ENCODE measurements around the gene DAPL1.

DAPL1 gene, protein sequence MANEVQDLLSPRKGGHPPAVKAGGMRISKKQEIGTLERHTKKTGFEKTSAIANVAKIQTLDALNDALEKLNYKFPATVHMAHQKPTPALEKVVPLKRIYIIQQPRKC

GRCh38 chr2:158795195-158795924 lies at the start of gene DAPL1:
Gene DAPL1 (plus strand): TSS chr2:158795317. CDS start chr2:158795373, 56 bp downstream.
- no peak for DNase-seq

DNA sequence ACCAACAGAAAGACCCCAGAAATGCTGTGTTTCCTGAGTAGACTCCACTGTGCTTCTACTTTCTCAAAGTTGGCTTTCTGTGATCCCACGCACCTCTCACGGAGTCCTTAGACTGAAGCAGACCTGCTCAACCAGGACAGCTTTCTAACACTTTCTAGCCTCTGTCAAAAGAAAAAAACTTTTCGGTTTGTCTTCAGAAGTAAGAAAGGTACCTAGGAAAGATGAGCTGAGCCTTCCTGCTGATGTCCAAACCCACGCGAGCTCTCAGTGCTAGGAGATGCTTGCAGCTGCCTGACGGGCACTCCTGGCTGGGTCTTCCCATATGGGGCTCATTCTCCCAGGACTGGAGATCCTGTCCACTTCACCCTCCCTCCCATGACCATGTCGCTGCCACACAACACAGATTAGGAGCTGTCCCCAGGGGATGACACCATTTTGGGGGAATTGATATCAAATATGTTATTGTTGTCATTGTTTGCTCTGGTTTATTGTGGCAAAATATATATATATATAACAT lies 49.2 kb upstream of the DAPL1 start:
- DNase-seq, result no peak

DNA sequence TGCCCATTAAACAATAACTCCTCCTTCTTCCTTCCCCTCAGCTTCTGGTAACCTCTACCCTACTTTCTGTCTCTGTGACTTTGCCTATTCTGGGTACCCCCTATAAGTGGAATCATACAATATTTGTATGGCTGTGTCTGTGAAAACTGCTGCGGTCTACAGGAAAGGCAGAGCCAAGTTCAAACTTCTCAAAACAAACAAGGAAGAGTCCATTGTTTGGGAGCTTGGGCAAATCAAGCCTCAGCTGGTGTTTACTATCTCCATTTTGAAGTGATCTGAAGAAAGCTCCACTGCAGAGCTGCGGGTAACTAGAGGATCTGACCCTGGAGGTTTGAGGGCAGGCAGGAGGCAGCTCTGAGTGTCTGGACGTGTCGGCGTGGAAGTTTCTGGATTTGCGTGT lies 48.6 kb upstream of the DAPL1 start:
- no peak for DNase-seq

DNA sequence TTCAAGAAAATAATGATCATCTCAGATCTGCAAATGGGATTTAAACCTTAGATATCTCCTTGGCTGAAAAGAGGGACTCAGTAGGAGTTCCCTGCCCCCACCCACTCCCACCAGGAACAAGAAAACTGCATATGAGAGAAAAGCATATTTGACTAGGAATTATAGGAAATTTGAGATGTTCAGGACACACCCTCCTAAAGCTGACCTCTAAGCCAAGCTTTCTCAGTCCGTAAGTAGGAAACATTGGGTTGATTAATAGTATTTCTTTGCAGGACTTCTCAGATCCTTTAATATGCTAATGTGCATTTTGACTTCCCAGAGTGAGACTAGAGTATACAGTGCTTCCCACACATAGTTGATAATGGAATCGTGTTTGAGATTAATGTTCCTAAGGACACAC lies 47.8 kb upstream of the DAPL1 start:
- no peak for DNase-seq

- DNase-seq, result no peak
These were observed 46.1 kb upstream of the DAPL1 start for GRCh38 chr2:158748926-158749590.

GRCh38 chr2:158750458-158751125 lies 44.5 kb upstream of the DAPL1 start:
- DNase-seq, result no peak

- peak; percentile 35 to 50 for DNase-seq
These were observed 41.2 kb upstream of the DAPL1 start for GRCh38 chr2:158753641-158754611.

DNA sequence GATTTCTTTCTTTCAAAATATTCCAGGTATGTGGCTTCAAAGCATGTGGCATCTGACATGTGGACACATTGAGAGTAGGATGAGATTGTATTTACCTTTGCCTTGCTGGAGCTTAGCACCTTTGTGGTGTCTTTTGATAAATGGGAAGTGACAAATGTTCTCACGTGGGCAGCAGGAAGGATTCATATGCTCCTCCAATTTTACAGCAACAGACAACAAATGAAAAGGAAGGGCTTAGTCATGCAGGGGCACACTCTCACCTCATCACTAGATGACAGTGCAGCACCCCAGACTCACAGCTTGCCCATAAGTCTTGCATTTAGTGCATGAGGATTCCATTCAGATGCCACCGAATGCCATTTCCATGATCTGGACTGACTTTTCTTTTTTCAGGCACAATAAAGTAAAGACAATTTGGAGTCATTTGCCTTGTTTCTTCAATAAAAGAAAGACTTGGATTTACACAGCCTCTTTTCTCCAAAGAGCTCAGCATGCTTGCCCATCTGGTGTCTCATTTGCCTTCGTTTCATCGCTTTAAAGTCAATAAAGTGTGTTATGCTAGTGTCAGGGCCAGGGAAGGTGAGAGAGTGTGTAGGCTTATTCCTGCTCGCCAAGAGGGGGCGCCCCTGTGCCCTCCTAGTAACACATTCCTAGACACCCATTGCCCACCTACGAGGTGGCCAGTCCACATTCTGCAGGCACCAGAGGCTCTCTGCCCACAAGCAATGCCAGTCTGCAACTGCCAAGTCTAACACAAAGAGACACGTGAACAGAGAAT lies 39.6 kb upstream of the DAPL1 start:
- DNase-seq, result no peak

GRCh38 chr2:158756331-158756730 lies 38.8 kb upstream of the DAPL1 start:
- no peak for DNase-seq

DNA sequence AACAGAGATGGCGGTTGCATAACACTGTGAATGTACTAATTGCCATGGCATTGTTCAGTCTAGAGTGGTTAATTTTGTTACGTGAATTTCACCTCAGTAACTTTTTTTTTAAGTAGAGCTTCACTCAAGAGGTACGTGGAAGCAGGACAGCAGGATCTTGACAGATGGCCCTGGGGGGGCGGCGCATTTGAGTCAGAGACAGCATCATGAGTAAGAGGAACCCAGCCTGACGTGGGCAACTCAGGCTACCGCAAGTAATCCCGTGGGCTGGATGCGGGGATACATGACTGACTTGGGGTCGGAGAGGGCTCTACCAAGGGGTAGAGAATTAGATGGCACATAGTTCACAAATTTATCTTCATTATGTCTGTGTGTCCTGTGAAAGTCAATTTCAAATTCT lies 38.1 kb upstream of the DAPL1 start:
- no peak for DNase-seq

- DNase-seq, result no peak
These were observed 34.2 kb upstream of the DAPL1 start for GRCh38 chr2:158760887-158761286.

GRCh38 chr2:158761621-158762020 lies 33.5 kb upstream of the DAPL1 start:
- no peak for DNase-seq

- DNase-seq, result no peak
These were observed 32.8 kb upstream of the DAPL1 start for GRCh38 chr2:158762336-158762735.

DNA sequence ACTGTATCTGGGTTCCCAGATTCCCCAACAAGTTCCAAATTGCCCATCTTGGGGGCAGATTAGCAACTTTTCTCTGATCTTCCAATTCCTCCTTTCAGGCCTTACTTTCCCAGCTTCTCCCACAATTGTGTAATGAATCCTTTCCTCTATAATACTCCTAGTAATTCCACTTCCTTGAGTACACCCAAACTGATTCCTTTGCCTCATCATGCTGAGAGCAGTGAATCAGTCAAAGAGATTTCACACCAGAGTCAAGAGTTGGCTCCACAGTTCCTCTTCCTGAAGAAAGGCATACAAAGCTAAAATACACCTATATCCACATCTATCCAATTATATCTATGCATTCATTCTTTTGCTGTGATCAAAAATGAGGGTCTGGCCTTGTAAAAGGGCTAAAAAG lies 28.6 kb upstream of the DAPL1 start:
- no peak for DNase-seq

DNA sequence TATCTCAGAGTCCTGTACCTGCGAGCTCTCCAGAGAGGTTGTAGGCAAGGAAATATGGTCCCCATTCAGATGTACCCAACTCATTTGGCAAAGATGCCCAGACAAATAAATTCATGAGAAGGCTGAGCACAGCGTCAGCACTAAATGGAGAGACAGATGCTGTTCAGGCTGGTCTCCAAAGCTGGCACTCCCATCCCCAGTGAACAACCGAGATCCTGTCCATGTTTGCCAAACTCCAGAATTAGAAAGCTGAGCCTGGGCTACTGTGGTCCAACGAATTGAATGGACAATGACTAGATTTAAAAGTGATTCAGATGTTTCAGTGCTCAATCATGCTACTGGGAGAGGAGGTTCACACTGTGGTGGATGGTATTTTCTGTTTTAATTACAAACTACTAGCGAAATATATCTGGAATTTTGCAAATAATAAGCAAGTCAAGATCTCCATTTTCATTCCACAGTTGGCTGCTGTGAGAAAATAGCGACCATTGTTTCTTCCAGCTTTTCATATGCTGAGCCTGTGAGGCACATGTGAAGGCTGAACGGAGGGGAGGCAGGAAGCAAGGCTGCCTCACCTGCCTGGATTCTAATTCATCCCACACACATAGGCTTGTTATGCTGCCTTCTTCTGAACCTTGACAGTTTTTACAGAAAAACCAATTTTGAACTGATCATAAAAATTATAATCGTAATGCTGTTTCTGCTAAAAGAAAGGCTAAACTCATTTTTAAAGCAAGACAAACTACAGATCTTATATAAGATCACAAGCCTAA lies 22.6 kb upstream of the DAPL1 start:
- DNase-seq, result no peak

DNA sequence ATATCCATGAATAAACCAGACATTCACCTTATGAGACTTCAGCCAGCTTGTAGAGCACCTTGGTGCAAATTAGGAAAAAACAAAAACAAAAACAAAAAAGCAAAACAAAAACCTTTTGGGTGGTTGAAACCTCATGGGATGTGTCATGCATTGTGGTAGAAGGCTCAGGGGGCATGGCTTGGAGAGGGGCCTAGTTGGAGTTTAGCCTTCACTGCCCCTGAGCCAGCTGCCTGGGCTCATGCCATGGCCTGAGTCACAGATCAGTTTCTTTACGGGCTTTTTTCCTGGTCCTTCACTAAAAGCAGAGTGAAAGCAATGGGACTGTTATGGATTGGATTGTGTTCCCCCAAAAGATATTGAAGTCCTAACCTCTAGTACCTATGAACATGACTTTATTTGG lies 22.0 kb upstream of the DAPL1 start:
- no peak for DNase-seq

GRCh38 chr2:158774681-158775080 lies 20.4 kb upstream of the DAPL1 start:
- no peak for DNase-seq

DNA sequence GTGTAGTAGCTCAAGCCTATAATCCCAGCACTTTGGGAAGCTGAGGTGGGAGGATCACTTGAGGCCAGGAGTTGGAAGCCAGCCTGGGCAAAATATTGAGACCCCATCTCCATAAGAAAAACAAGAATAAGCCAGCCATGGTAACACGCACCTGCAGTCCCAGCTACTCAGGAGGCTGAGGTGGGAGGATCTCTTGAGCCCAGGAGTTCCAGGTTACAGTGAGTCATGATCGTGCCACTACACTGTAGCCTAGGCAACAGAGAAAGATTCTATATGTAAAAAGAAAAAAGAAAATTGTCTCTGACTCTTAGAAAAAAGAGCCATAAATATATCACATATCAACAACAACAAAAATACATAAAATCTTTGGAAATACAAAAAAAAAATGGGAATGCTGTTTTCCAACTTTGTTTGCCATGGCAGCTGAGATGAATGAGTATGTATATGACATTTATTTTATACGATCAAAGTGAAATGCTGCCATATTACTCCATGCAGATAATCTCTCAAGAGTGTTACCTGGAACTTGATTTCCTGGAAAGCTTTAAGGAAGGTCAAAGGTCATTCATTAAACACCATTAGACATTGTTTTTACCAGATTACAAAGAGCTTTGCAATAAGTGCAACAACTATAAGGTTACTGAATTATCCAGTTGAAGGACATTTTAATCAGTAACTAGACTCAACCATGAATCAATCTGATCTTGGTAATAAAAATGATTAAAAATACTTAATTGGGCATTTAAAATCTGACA lies 19.7 kb upstream of the DAPL1 start:
- no peak for DNase-seq

DNA sequence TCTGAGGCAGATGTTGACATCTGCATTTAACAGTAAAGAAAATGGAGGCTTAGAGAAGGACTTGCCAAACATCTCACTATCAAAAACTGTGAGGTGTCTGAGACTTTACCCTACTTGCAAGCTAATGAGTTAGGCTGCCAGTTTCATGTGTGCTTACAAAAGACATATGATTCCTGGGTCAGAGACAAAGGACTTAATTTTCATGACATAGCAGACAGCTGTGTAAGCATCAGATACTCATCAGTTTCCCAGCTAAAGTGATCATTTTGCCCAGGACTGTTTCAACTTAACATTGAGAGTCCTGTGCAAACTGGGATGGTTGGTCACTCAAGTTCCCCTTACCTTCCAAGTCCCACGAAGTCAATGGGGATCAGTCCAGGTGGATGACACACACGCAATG lies 18.9 kb upstream of the DAPL1 start:
- no peak for DNase-seq

DNA sequence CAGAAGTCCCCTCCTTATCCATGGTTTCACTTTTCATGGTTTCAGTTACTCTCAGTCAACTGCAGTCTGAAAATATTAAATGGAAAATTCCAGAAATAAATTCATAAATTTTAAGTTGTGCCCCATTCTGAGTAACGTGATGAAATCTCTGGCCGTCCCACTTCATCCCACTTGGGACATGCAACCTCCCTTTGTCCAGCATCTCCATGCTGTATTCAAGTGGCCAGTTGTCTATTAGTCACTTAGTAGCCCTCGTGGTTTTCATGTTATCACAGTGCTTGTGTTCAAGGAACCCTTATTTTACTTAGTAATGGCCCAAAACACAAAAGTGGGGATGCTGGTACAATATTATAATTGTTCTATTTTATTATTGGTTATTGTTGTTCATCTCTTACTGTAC lies 18.0 kb upstream of the DAPL1 start:
- no peak for DNase-seq
